Fibroblast of mammary gland (primary cell): ENCODE data around the gene WASL.

Experiments
- DNase-seq: peaks from one replicate; pipeline ENCODE4 v3.0.0-alpha.2; 2010; ENCODE audit warnings: low read depth
- H3K4me3 ChIP-seq: 2 replicates; pipeline ENCODE4 v1.5.1; 2011; ENCODE audit warnings: low read depth, mild to moderate bottlenecking, low read length, moderate library complexity; ENCODE audit not compliant: control insufficient read depth
- CTCF ChIP-seq: conservative IDR thresholded peaks from 2 replicates; pipeline ENCODE4 v1.5.1; 2011; ENCODE audit warnings: low read depth, low read length, inconsistent platforms; ENCODE audit not compliant: control insufficient read depth, insufficient read depth

Gene WASL

GRCh38 chr7:123789817-123790216 is 41.0 kb upstream of the WASL start:
- H3K4me3 ChIP-seq, result no peak overlapping the region
- DNase-seq, result no peak
- TF ChIP-seq CTCF, result no peak

DNA sequence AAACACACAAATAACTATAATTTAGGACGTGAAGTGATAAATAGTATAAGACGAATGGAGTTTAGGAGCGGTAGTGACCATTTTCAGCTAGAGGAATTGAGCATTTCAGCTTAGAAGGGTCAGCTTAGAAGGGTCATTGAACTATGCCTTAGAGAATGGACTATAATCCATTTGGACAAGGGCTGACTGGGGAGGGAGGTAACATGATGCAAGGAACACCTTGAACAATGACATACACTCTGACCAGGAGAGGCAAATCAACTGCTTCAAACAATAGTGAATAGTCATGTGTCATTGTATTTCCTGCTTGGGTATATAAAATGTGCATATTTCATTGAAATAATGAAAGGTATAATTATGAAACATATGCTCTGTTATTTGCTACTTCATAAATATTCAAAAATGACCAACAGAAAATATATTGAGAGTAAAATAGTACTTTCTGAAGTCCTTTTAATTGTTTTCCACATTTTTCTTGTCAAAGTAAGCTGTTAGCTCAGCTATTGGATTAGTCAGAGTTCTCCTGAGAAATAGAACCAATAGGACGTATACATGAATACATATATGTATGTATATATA is 40.5 kb upstream of the WASL start:
- DNase-seq, result no peak
- no peak for TF ChIP-seq CTCF
- H3K4me3 ChIP-seq, result no peak overlapping the region

GRCh38 chr7:123788584-123788983 is 39.8 kb upstream of the WASL start:
- no peak for DNase-seq
- H3K4me3 ChIP-seq, result no peak overlapping the region
- TF ChIP-seq CTCF, result no peak

DNA sequence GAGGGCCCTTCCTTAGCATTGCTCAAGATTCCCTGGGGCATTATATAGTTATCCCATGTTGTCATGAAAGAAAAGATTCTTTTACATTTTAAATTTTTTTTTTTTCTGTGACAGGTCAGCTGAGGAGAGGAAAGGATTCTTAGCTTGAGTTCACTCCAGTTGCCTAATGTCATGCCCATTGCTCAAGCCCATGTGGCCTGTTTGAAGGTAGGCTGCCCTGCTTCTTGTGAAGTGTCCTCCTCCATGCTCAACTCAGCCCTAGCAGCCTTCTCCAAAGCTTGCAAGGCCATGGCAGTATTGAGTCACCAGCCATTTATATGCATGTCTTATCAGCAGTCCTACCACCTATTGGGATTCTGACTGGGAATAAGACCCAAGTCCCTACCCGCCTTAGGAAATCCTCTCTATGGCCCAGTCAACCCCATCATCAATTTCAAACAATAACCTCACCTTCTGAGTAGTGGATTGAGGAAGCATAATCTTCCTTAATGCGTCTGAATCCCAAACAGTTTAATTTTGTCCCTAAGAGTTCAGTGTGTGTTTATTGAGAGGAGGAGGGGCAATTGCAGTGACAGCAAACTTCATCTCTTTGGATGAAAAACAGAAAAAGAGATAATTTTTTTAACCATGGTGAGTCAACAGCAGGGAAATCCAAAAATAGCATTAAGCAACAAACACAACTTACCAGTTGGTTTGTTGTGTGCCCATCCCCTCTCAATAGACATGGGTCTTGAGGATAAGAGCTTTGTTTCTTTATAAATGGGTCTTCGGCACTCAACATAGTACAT is 38.6 kb upstream of the WASL start:
- no peak for TF ChIP-seq CTCF
- H3K4me3 ChIP-seq, result no peak overlapping the region
- peak; percentile 11 for DNase-seq

DNA sequence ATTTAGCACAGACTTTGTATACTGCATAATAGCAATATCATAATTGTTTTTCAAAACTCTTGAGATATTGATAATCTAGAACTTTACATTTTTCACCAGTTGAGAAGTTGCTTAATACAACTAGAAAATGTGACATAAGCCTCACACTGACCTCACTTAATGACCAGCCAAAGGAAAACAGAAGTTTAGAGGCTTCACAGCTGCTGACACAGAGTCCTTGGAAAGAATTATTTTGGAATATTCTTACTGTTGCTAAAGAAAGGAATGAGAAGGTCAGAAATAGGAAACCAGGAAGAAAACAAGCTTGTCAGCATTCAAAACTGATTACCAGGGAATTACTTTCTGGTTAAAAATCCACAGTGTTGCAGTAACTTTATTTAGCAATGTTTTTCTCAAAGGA is 35.5 kb upstream of the WASL start:
- peak; percentile 34 for DNase-seq
- H3K4me3 ChIP-seq, result no peak overlapping the region
- no peak for TF ChIP-seq CTCF

GRCh38 chr7:123783820-123784219 is 35.0 kb upstream of the WASL start:
- no peak for DNase-seq
- no peak for TF ChIP-seq CTCF
- H3K4me3 ChIP-seq, result no peak overlapping the region
